ENCODE measurements around the gene EFCAB14. TPM values are rescaled to one million over a fixed set of nuclear protein-coding genes. Genes with fewer than 3 reads are reported as not detected.
"Not testable (repeated sequence)": the region's sequence is repeated elsewhere in the genome, so short reads cannot be mapped to it uniquely, and the experiment has no call there.

EFCAB14 gene
- 100 to 1,000 TPM in 2 of 4 donors, 10 to 100 TPM in 2; 86.8 to 114 (median 99.6) TPM for polyA plus RNA-seq (ENCODE audit: insufficient read length in 4 of 4)

- peak; percentile 85 to 87 (median 85) for DNase-seq (ENCODE audit: low read depth in 4 of 4, low spot score in 3 of 4)
Observed at GRCh38 chr1:46718727-46719622, at the start of gene EFCAB14. Gene EFCAB14 (minus strand): TSS chr1:46719114. CDS start chr1:46718087, 1,027 bp downstream.

GRCh38 chr1:46768445-46768844 lies 49.5 kb upstream of the EFCAB14 start:
- DNase-seq (ENCODE audit: low read depth in 4 of 4, low spot score in 3 of 4) = no peak

GRCh38 chr1:46767649-46768282 lies 48.9 kb upstream of the EFCAB14 start:
- DNase-seq (ENCODE audit: low read depth in 4 of 4, low spot score in 3 of 4) = no peak

- no peak for DNase-seq (ENCODE audit: low read depth in 4 of 4, low spot score in 3 of 4)
Observed at GRCh38 chr1:46764402-46764801, 45.5 kb upstream of the EFCAB14 start.

- no peak for DNase-seq (ENCODE audit: low read depth in 4 of 4, low spot score in 3 of 4)
Observed at GRCh38 chr1:46761740-46762139, 42.8 kb upstream of the EFCAB14 start.

GRCh38 chr1:46760558-46761166 lies 41.7 kb upstream of the EFCAB14 start:
- no peak for DNase-seq (ENCODE audit: low read depth in 4 of 4, low spot score in 3 of 4)

GRCh38 chr1:46757956-46758528 lies 39.1 kb upstream of the EFCAB14 start:
- DNase-seq (ENCODE audit: low read depth in 4 of 4, low spot score in 3 of 4) = no peak

GRCh38 chr1:46757247-46757955 lies 38.5 kb upstream of the EFCAB14 start:
- peak in 1 of 4 donors; percentile 8 for DNase-seq (ENCODE audit: low read depth in 4 of 4, low spot score in 3 of 4)

- peak in 2 of 4 donors; percentile 19 to 22 for DNase-seq (ENCODE audit: low read depth in 4 of 4, low spot score in 3 of 4)
Observed at GRCh38 chr1:46755121-46755520, 36.2 kb upstream of the EFCAB14 start.

GRCh38 chr1:46754707-46755106 lies 35.8 kb upstream of the EFCAB14 start:
- not testable (repeated sequence) for DNase-seq (ENCODE audit: low read depth in 4 of 4, low spot score in 3 of 4)

- no peak for DNase-seq (ENCODE audit: low read depth in 4 of 4, low spot score in 3 of 4)
Observed at GRCh38 chr1:46753985-46754384, 35.1 kb upstream of the EFCAB14 start.

- no peak for DNase-seq (ENCODE audit: low read depth in 4 of 4, low spot score in 3 of 4)
Observed at GRCh38 chr1:46749921-46750404, 31.0 kb upstream of the EFCAB14 start.

- DNase-seq (ENCODE audit: low read depth in 4 of 4, low spot score in 3 of 4) = no peak
Observed at GRCh38 chr1:46749404-46749803, 30.5 kb upstream of the EFCAB14 start.

GRCh38 chr1:46747683-46748288 lies 28.9 kb upstream of the EFCAB14 start:
- peak in 1 of 4 donors; percentile 27 for DNase-seq (ENCODE audit: low read depth in 4 of 4, low spot score in 3 of 4)

- no peak for DNase-seq (ENCODE audit: low read depth in 4 of 4, low spot score in 3 of 4)
Observed at GRCh38 chr1:46742069-46742468, 23.2 kb upstream of the EFCAB14 start.

GRCh38 chr1:46735708-46736324 lies 16.9 kb upstream of the EFCAB14 start:
- peak in 1 of 4 donors; percentile 41 for DNase-seq (ENCODE audit: low read depth in 4 of 4, low spot score in 3 of 4)

- not testable (repeated sequence) for DNase-seq (ENCODE audit: low read depth in 4 of 4, low spot score in 3 of 4)
Observed at GRCh38 chr1:46728327-46728873, 9.5 kb upstream of the EFCAB14 start.

- DNase-seq (ENCODE audit: low read depth in 4 of 4, low spot score in 3 of 4) = no peak
Observed at GRCh38 chr1:46725736-46726108, 6.8 kb upstream of the EFCAB14 start.

All from left renal pelvis (tissue), 4 donors.